NCI-H1048 (cell line): ENCODE measurements around the gene ASPDH.
"Not testable (repeated sequence)": the region's sequence is repeated elsewhere in the genome, so short reads cannot be mapped to it uniquely, and the experiment has no call there.

Experiments used
- DNase-seq: peaks from one replicate; lab custom pipeline; 2025; lab: John Stamatoyannopoulos, UW

The ASPDH gene

DNA sequence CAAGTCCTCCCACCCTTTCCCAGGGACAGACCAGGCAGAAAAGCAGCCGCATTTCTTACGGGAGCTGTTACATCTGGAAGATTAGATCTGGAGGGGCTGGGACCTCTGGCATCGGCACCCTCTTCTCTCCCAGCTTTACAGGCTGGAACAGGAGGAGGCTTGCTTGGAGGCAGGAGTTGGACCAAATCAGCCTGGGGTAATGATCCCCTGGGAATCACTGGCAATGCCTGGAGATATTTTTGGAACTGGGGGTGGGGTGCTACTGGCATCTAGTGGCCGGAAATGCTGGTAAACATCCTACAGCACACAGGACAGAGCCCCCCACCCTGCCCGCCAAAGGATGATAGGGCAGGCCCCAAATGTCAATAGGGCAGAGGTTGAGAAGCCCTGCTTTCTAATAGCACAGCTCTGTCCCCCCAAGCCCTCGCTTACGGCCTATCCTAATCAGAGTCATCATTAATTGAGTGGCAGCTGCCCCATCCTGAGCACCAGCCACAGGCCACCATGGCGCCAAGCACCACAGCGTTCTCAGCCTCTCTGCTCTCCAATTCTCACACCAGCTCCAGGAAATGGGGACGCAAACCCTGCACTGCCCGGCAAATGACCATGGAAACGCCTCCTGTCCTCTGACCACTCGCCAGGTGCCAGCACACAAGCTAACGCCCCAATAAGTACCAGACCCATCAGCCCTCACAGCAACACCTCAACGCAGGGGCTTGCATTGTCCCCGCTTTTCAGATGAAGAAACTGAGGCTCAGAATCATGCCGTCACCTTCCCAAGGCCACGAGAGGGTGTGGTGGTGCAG, 33.9 kb upstream of the ASPDH start:
- no peak for DNase-seq

DNA sequence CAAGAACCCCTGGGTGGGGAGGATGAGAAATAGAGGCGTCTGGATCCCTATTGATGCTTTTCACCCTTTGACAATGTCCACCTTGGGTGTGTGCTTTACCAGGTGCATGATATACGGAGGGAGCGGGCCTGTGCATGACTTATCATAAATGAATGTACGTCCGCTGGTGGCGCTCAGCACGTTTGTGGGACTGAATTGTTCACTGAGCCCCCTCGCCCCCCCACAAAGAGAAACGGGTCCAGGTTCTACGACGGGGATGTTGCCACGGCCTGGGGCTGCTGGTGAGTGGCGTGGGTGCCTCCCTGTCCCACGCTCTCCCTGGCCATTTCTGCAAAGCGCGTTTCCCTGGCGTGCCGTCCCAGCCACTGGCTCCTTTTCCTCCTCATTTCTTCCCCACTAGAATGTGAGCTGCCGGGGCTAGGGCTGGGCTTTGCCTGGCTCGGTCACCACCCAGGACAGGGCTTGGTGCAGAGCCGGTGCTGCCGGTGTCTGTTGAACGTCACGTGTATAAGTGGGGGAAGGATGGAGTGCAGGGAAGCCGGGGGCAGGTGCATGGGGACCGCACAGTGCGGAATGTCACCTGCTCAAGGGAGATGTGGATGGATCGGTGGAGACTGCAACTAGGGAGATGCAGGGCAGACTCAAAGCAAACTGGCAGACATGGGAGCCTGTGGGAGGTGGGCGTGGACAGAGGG, 33.0 kb upstream of the ASPDH start:
- DNase-seq = no peak

DNA sequence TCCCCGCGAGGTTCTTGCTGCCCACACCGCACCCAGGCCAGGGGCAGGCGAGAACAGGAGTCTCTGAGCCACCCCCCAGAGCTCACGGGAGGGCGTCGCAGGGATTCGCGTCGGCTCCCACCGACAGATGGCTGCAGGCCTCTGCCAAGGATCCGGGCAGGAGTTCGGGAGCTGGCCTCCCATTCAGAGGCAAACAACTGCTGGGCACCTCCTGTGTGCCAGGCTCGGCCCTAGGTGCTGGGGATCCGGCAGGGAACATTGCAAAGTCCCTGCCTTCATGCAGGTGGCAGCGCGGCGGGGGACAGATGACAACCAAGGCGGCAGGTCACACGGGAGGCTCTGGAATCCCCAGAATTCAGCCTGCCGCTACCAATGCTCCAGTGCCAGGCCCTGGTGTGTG, 29.2 kb upstream of the ASPDH start:
- no peak for DNase-seq

DNA sequence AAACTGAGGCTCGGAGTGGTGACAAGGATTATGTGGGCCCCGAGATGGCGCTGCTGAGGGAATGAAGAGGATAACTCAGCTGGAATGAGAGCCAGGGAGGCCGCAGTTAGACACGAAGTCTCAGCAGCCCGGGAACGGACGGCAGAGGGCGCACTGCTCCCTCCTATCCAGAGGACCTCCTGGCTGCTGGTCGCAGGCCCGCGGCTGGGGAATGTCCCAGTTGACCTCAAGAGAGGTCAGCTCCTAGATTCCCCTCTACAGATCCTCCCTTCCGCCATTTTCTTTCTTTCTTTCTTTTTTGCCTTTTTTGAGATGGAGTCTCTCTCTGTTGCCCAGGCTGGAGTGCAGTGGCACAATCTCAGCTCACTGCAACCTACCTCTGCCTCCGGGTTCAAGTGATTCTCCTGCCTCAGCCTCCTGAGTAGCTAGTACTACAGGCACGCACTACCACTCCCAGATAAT, 24.1 kb upstream of the ASPDH start:
- peak; percentile 24 for DNase-seq

DNA sequence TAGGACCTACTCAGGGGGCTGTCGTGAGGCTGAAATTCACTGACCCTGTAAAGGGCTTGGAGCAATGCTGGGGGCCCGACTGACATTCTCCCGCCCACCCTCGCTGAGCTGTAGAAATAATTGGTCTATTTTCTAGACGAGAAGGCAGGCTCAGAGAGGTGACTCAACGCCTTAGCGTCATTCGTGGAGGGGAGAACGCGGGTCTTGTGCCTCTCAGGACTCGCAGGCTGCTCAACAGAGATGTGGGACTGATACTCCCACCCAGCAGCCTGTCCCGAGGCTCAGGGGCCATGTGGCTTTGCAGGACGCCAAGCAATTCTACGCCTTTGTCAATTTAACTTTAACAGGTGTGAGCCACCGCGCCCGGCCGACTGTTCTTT, 23.6 kb upstream of the ASPDH start:
- DNase-seq = no peak

DNA sequence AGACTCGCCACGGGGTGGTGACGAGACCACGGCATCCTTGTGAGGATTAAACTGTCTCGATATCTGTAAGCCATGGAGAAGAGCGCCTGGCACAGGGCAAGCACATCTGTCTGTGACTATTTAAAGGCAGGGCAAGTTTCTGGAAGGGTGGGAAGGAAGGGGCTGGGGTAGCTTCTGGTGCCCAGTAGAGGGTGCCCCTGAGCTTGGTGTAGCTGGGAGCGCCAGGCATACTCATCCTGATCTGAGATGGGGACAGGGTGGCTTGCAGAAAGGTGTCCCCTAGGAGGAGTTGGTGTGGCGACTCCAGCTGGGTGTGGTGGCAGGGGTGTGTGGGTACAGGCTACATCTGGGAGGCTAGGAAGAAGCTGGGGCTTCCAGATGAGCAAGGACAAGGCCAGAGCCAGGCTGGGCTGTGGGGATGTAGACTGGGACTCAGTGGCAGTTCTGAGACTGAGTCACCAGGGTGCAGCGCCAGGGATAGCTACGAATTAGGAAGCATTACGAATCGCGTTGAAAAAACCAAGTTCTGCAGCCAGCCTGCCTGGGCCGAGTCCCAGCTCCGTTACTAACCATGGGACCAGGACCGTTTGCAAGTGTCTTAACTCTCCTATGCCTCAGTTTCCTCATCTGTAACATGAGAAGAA, 23.1 kb upstream of the ASPDH start:
- DNase-seq = no peak

DNA sequence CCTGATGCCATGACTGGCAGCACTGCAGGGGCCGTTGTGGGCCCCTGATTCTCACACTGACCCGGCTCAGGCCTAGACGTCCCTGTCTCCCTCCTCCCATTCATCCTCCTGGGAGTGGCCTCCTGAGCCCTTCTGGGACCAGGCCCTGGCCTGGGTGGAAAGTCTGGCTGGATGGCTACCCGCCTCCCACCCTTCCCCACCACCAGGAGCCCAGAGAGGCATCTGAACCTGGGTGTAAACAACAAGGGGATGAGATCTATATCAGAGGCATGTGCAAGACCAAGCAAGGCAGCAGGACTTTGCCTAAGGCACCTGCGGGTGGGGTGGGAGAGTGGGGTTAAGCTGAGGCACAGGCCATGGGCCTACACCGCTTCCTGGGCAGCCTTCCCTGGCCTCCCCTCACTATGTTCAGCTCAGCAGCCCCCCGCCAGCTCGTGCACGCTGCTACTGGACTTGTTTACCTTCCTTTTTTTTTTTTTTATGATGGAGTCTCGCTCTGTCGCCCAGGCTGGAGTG, 22.0 kb upstream of the ASPDH start:
- DNase-seq = no peak

DNA sequence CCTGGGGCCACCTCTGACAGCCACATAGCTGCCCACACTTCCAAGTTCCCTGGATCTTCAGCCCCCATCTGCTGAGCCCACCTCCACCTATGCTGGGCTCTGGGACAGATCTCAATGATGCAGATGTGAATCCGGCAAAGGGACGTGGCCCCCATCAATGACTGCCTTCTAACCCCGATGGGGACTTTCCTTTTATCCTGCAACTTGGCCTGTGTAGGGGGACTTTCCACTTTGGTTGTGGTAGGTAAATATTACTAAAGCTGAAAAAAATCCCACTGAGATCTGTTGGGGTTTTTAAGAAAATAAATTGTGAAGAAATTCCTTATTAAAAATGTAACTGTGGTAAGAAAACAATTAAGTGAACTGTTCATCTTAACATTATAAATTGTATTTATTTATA, 20.8 kb upstream of the ASPDH start:
- no peak for DNase-seq

DNA sequence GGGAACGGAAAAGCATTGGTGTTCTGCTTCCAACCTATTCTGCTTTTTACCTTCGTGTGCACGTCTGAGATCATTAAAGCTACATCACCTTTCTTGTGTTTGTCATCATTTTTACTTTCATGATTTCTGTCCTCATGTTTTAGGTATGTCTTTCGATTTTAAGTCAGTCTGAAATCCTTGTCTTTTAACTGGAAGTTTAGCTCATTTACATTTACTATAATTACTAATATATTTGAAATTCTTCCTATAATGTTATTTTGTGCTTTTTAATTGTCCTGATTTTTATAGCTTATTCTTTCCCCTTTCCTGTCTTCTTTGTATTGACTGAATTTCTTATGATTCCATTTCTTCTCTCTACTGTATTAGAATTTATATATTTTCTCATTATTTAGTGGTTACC, 19.2 kb upstream of the ASPDH start:
- no peak for DNase-seq

DNA sequence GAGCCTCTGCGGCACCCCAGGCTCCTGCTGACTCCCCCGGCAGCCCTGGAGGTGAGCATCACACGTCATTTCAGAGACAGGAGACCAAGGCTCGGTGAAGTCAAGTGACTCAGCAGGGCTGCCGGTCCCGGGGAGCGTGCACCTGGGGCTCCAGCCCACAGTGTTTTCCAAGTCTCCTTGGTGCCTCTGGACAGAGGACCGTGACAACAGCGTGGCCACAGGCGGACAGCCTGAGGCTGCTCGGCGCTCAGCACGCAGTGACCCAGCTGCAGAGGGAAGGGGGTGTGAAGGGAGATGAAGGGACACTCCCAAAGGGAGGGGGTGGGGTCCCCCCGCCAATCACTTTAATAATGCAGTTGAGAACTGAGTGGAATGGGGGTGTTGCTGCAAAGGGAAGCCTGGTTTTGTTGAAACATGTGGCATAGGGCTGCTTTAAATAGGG, 17.5 kb upstream of the ASPDH start:
- no peak for DNase-seq

DNA sequence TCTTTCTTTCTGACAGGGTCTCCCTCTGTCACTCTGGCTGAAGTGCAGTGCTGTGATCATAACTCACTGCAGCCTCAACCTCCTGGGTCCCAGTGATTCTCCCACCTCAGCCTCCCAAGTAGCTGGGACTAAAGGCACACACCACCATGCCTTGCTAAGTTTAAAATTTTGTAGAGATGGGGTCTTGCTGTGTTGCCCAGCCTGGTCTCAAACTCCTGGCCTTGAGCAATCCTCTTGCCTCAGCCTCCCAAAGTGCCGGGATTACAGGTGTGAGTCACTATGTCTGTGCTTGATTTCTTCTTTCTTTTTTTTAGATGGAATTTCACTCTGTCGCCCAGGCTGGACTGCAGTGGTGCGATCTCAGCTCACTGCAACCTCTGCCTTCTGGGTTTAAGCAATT, 14.3 kb upstream of the ASPDH start:
- not testable (repeated sequence) for DNase-seq

DNA sequence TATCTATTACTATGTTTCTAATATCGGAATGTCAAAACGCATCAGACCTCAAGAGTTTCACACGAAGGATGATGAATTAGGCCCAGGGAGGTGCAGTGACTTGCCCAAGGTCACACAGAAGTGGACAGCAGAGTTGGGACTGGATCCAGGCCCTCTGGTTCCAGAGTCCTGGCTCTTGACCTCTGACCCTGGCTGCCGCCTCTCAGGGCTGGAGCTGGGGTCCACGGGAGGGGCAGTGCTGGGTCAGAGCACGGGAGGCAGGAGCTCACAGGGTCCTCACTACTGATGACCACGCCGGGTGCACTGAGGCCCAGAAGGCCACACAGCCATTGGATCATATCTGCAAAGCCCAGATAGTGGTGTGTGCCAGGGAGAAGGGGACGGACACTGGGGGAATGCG, 9.2 kb upstream of the ASPDH start:
- DNase-seq = no peak

DNA sequence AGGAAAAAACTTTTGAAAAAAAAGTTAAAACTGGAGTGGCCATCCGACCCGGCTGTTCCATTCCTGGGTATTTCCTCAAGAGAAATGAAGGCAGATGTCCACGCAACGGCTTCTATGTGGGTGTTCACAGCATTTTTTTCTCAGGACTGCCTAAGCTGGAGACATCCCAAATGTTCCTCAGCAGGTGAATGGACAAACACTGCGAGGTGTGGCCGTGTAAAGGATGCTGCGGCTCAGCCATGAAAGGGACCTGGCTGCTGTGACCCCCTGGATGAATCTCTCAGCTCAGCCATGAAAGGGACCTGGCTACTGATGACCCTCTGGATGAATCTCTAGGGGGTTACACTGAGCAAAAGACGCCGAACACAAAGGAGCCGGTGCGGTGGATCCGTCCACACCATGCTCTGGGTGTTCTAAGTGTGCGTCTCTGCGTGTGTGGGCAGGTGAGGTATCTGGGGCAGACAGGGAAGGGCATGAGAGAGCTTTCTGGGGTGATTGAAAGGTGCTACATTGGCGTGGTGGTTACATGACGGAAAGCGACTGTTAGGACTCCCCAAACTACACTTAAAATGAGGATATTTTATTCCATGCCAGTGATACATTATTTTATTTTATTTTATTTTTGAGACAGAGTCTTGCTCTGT, 7.2 kb upstream of the ASPDH start:
- DNase-seq = no peak

DNA sequence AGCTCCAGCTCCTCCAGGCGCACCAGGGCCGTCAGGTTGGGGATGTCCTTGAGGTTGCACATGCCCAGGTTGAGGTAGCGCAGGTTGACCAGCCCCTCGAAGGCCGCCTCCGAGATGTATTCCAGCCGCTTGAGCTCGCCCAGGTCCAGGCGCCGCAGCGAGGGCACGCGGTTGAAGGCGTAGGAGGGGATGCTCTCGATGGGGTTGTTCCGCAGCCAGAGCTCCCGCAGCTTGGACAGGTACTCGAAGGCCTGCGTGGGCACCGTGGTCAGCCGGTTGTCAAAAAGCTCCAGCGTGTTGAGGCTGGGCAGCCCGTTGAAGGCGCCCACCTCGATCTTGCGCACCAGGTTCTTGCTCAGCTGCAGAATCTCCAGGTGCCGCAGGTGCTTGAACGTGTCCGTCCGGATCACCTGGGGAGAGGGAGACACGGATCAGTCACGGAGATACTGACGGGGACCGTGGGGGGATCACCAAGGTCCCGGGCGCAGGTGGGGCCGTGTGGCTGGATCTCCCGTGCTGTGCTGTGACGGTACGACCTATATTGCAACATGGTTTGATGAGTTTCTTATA, 5.4 kb upstream of the ASPDH start:
- DNase-seq = no peak

DNA sequence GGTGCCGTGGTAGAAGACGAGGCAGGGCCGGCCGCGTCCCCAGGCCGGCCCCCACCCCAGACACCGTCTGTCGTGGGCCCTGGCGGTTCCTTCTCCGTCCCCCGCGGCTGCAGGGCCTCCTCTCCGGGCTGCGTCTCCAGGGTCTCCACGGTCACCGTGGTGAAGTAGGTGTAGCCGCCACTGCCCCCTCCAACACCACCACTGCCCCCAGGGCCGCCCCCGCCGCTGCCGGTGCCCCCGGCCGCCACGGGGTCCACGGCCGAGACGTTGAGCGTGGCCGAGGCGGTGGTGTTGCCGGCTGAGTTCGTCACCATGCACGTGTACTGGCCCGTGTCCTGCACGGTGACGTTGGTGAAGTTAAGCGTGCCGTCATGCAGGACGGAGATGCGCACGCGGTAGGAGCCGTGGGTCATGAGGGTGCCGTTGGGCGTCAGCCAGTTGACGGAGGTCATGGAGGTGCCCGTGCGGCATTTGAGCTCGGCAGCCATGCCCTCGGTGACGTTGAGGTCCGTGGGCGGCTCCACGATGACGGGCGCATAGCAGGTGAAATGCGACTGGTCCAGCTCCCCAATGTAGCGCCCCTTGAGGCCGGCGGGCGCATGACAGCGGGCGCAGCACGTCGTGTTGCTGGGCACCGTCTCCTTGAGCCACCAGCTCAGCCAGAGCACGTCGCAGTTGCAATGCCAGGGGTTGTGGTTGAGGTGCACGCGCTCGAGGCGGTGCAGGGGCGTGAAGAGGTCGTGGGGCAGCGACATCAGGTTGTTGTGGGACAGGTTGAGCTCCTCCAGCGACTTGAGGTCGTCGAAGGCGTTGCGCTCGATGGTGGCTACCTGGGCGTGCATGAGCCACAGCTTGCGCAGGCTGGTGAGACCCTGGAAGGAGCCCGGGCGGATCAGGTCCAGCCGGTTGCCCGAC, 4.6 kb upstream of the ASPDH start:
- no peak for DNase-seq

DNA sequence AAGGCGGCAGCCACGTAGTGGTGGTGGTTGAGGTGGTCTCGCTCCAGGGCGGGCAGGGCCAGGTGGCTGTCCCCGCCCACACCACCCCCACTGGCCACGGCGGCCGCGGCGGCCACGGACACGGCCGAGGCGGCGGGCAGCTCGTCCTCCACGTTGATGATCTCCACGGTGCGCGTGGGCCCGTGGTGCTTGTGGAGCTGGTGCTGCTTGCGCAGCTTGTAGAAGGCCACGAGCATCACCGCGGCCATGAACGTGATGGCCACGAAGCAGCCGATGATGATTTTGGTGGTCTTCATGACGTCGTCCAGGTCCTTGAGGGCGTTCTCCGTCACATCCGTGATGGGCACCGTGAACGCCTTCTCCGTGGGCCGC, 4.0 kb upstream of the ASPDH start:
- no peak for DNase-seq

DNA sequence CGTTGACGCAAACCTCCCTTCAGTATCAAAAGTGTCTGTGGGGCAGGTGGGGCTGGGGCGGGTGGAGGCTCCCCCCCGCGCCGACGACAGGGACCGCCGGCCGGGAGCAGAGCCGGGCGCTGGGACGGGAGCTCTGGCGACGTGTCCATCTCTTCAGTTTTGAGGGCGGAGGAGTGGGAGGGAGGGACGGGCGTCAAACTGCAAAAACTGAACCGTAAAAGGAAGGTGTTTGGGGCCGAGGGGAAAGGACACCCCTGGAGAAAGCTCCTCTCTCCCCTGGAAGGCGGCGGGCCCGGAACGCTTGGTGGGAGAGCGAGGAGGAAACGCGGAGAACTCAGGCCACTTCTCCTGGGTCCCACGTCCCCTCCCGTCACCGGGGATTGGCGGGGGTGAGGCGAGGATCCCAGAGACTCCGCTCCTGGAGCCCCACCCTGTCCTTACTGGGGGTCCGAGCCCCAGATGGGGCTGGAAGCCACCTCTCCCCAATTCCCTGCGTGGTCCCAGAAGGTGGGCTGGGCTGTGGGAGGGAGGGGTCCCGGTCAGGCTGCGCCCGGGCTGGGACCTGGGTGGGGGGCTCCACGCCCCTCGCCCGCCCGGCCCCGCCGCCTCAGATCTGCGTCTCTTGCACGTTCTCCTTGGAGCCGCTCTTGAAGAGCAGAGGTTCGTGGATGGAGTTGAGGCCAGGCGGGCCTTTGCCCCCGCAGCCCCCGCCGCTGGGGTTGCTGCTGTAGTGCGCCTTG, 3.4 kb upstream of the ASPDH start:
- no peak for DNase-seq

DNA sequence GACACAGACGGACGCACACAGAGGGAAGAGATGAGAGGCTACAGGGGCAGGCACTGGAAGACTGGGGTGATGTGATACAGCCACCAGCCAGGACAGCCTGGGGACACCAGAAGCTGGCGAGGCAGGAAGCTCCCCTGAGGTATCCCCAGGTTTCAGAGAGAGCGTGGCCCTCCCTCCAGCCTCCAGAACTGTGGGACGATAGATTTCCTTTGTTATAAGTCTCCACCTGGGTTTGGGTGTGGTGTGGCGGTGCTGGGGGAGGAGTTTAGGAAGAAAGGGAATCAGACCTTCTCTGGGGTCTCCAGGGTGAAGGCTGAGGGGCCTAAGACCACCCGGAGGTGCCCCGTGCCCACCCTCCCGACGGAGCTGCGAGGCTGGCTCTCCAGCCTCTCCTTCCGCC, 2.7 kb upstream of the ASPDH start:
- no peak for DNase-seq

DNA sequence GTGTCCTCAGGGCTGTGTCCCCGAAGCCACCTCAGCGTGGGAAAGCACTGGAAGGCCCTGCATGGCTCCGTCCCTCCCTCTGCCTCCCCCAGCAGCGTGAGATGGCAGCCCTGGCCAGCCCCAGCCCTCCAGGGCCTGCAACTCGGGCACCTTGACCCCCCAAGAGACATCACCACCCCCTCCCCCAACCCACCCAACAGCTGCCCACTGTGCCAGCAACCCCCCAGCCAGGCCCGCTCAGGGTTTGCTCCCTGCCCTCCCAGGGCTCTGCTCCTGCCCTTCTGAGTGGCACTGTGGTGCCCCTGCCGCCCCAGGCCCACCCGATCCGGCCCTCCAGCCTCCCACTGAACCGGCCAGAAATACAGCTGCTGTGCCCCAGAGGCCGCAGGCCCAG, 1.5 kb upstream of the ASPDH start:
- no peak for DNase-seq
